OCI-M1 (cell line): Measurements from ENCODE around the gene FBXL2.
"Not testable (repeated sequence)": the region's sequence is repeated elsewhere in the genome, so short reads cannot be mapped to it uniquely, and the experiment has no call there.

ENCODE experiments used
- DNase-seq: peaks from one replicate; lab custom pipeline; 2025; lab: John Stamatoyannopoulos, UW

The FBXL2 gene

DNA sequence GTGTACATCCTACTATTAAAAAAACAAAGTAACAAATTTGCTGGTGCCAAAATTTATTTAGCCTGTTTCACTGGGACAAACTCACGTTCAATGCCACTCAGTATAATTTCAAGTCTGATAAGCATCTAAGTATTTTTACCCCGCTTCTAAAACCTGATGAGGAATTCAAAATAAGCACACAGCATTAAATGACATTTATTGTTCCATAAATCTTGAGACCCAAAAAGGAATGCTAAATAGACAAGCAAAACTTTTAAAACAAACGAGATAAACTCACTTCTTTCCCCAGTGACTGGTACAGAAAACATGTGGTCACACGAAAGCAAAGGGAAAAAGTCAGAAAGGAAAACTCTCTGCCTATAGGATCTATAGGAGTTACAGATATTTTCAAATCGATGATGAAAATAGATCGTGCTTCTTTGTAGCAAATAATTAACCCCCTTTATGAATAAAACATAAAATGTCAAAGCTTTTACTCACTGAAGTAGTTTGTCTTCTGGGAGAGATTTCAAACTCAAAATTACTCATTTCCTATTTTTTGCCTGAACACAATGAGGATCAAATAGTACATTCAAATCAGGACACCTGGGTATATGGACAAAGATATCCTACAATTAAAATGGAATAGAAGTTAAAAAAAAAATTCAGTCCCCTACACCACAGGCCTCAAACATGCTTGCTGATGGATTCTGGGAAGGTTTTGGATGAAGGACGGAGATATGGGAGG, 111.3 kb downstream of the FBXL2 start:
- DNase-seq = no peak

DNA sequence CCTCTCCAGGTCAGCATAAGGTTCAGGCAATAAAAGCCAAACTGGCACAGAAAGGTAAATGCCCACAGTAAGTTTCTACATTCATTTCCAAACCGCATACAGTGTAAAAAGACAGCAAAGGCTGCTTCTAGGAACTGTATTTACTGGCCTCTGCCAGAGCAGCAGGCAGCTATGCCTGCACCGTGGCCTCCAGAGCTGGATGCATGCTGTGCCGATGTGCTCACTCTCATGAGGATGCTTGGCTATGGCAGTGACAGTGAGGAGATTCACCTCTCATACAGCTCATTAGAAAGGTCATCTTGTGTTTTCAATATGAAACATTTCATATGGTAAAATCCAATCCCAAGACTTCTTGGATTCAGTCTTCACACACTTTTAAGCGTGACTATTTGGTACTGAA, 112.7 kb downstream of the FBXL2 start:
- no peak for DNase-seq

DNA sequence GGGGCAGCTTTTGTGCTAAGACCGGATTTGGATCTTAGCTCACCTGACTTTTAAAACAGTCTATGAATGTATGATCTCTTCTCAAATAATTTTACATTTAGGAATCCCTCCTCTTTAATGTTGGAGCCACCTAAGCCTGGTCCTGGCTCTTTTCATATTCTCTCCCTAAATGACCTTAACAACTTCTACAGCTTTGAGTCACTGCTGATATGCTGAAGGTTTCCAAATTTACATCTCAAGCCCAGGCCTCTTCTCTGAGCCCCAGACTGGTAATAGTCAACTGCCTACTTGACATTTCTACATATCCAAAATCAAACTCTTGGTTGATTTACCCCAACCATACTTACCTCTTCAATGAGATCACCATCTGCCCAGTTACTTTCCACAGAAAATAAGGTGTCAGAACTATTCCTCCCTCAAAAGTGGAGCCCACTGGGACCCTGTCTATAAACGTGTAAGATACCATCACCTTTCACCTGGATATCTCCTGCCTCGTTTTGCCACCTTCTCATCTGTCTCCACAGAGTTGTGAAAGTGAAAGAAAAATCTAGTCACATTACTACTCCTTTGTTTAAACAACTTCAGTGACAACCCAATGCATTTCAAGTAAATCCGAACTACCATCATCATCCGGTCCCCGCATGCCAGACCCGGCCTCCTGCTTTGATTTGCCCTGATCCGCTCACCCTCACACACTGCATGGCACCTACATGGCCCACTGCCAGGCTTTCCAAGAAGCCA, 114.2 kb downstream of the FBXL2 start:
- no peak for DNase-seq

DNA sequence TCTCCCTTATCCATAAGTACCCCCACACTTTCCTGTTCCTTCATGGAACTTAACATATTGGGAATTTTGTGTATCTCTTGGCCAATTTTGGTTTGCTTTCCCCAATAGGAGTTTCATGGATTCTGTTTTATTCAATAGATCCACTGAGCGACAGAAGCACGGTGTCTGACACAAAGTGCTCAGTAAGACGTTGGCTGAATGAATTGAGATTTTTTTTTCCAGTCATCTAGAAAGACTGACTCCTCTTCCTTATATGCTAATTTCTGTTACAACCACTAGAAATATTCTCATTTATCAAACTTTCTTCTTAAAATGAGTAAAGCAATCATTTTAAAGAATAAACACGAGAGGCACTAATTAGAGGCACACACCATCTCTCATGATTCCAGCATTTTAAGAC, 114.9 kb downstream of the FBXL2 start:
- no peak for DNase-seq

DNA sequence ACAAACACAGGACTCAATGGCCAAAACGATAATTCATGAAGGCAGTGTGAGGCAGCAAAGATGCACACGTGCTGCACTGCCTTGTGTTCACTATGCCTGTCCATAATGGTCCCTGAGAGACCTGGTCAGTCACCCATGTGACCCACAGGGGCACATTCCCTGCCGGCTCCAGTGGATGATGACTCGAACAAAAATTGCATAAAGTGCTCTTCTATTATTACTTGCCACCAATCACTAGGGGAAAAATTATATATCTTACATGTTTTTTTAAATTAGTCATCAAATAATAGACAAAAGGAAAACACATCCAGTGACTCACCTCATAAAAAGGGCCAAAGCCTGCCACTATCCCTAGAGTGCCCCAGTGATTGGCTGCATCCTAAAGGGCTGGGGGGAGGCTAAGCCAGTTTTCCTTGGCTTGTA, 115.5 kb downstream of the FBXL2 start:
- no peak for DNase-seq

DNA sequence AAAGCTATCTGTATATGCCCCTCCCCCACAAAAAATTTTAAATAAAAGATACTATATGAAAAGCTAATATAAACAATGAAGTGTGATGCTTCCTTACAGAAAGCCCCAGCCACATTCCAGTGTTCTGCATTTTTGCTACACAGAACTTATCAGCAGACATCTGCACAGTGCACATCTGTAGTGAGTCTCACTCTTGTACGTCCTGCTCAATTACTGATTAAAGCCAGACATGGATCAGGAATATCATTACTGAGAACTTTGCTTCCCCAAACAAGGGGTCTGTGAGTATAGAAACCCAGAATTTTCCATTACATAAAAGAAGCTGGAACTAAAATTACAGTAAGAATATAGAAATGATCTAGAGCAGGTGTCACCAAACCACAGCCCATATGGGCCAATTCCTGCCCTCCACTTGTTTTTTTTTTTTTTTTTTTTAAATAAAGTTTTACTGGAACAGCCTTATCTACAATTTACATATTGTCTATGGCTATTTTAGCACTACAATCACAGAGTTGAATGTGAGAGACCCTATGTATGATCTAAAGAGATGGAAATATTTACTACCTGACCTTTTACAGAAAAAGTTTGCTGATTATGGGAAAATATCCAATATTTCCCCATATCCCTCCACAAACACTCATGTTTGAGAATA, 117.3 kb downstream of the FBXL2 start:
- no peak for DNase-seq

DNA sequence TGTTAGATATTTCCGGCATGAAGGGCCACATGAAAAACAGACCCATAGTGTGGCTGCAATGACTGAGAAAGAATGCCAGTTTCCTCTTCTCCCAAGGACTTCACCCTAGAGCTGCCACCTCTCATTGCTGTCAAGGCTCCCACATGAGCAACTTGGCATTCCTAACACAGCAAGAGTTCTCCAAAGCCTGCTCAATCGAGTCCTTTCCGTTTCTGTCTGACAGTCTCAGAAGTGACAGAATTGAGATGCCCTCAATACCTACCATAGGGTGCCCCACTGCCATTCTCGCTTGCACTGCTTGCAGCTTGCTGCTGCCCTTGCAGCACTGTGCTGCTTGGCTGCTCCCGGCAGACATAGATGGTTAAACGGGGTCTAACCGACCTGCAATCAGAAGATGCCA, 118.7 kb downstream of the FBXL2 start:
- DNase-seq = no peak

DNA sequence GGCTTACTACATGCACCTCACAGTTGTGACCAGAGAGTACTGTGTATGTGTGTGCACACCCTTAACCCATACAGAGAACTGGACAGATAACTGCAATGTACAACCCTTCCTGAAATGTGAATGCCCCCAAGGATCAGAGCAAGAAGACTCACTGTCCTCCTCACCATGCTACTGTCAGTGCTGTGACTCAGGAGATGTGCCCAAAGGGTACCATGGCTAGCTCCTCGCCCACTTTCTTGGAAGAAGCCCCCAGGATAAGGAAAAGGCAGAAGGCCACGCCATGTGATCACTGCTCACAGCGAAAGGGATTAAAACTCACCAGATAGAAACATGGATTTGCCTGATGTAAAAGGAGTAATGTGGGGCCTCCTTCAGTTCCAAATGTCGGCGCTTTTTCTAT, 121.2 kb downstream of the FBXL2 start:
- no peak for DNase-seq

DNA sequence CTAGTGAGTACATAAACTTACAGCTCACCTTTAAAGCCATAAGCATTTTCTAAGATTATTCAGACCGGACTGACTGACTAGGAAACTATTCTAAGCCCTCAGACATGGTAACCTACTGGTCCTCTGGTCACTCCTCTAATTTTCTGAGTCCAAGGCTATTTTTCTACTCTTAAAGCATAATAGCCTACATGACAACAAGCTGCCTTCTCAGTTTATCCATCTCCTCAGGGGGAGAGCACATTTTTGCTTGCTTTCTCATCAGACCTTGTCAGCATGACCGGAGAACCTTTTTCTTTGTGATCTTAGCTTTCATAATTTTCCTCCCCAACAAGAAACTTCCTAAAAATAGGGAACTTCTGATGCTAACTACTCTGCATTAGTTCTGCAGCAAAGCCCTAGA, 124.5 kb downstream of the FBXL2 start:
- DNase-seq = no peak

DNA sequence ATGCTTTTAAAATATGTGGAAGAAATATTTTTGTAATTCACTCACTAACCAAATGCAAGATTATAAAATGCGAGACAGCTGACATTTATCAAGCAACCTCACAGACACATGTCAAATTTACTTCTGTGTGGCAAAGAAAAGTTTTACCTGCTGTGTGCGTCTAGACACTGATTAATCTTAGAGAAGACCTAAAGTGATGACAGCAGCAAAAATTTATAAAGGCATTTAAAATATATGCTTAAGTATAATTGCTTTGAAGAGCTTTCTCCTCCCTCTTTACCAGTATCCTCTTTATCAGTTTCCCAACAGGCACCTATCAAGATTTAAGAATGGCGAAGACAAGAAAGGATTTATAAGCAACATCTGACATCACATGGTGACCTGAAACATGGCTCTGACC, 125.7 kb downstream of the FBXL2 start:
- DNase-seq = no peak

DNA sequence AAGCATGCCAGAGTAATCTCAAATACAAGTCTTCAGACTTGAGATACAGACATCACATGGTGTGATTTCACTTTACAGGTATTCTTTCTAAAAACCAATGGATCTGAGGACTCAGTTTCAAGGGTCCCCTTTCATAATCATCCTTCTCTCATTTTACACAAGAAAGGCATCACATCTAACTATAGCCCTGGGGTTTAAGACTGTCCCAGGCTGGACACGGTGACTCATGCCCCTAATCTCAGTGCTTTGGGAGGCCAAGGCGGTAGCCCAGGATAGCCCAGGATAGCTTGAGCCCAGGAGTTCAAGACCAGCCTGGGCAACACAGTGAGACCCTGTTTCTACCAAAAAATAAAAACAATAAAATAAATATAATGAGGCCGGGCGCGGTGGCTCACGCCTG, 126.5 kb downstream of the FBXL2 start:
- DNase-seq = no peak

DNA sequence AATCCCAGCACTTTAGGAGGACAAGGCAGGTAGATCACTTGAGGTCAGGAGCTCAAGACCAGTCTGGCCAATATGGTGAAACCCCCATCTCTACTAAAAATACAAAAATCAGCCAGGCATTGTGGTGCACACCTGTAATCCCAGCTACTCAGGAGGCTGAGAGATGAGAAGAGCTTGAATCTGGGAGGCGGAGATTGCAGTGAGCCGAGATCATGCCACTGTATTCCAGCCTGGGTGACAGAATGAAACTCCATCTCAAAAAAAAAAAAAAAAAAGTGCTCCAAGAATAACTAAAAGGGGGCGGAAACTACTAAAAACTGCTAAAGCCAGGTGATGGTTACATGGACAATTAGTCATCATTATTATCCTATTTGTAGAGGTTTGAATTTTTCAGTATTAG, 133.6 kb downstream of the FBXL2 start:
- DNase-seq = not testable (repeated sequence)

DNA sequence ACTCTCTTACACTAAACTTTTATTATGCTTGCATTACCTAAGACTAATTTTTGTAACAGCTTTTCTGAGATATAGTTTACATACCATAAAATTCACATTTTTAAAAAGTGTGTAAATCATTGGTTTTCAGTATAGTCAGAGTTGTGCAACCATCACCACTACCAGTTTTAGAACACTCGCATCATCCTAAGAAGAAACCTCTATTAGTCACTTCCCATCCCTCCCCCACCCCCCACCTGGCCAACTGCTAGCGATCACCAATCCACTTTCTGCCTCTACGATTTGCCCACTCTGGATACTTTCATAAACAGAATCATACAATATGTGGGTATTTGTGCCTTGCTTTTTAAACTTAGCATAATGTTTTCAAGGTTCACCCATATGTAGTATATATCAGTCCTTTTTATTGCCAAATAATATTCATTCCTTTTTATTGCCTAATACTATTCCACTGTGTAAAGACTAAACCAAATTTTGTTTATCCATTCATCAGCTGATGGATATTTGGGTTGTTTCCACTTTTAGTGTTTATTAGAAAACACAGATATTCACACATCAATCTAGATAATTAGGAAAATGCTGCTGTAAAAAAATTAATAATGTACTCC, 139.9 kb downstream of the FBXL2 start:
- no peak for DNase-seq

DNA sequence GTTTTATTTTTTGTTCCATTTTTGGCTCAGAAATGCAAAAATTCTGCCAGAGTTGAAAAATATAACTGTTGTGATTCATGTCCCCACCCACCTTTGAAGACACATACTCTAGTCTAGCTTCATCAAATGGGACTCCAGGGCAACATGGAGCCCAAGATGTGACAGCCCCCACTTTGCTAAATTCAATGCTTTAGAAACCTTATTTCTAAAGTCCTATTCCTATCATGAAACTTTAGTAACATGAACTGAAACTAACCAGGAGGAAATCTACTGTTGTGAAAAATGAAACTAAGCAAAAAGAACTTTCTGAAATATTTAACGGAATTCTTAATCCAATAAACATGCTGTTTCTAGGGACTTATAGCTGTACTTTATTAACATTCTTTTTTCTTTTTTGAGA, 142.7 kb downstream of the FBXL2 start:
- DNase-seq = no peak

DNA sequence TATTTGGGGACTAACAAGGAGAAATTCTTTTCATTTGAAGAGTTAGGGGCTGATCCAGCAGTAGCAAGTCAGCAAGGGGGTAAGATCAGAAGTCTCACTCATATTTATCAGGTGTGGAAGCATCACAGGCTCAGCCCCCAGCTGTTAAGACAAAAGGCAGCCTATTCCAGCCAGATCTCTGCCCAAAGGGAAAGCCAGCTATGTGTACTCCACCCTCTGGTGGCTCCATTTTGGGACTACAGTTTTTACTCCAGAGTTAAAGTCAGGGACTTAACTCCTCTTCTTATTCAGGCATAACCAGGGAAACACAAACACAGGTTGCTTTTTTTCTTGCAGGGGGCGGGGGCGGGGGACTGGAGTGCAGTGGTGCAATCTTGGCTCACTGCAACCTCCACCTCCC, 143.7 kb downstream of the FBXL2 start:
- DNase-seq = no peak

DNA sequence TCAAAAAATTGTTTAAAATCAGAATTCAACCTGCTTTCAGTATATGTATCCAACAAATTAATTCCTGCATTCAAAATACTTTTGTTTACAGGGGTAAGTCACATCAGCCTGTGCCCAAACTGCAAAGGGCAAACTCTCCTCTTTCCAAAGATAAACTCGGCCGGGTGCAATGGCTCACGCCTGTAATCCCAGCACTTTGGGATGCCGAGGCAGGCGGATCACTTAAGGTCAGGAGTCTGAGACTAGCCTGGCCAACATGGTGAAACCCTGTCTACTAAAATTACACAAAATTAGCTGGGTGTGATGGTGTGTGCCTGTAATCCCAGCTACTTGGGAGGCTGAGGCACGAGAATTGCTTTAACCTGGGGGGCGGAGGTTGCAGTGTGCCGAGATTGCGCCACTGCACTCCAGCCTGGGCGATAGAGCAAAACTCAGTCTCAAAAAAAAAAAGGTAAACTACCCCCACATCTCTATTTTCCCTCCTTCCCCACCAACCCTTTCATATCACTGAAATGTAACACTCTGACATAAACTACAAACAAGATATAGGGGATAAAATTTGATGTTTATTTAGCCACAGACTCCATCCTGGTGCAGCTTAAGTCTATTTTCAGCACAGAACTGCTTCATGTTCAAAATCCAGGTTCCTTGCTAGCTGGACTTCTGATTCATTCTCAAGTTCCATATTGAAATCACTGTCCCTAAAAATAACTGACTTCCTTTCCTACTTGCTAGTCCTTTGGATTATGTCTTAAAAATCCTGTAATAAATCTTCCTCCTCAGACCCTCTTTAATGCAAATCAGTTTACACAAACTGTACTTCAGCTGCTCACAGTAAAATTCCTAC, 147.6 kb downstream of the FBXL2 start:
- no peak for DNase-seq

DNA sequence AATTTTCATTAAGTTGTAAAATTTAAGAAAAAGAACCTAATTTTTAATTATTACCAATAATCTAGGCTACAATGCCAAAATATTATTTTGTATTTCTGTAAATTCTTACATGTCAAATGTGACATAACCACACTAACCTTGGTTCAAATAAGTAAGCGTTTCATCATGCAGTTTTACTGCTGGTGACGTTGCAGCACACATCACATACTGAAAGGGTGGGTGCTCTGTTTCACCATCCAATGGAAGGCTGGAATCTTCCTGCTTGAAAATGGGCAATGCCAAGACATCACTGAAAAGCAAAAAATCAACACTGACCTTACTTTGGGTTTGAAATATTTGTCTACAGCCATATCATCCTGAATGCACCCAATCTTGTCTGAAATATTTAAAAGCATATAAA, 148.2 kb downstream of the FBXL2 start:
- DNase-seq = no peak

DNA sequence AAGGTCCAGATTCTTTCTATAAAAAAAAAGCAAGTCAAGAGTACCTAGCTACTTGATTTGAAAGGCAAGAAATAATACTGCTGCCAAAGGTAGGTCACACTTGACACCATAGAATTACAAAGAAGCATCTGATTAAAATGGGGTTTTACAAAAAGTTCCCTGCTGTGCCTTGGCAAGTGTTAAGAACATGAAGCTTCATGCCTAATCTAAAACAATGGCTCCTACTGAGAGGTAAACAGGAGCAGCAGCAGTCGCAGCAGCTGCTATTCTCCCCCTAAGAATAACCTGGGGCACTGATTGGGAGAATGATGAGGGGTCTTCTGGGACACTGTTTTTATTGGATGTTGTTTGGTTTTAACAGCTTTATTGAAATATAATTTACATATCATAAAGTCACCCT, 148.8 kb downstream of the FBXL2 start:
- DNase-seq = no peak

DNA sequence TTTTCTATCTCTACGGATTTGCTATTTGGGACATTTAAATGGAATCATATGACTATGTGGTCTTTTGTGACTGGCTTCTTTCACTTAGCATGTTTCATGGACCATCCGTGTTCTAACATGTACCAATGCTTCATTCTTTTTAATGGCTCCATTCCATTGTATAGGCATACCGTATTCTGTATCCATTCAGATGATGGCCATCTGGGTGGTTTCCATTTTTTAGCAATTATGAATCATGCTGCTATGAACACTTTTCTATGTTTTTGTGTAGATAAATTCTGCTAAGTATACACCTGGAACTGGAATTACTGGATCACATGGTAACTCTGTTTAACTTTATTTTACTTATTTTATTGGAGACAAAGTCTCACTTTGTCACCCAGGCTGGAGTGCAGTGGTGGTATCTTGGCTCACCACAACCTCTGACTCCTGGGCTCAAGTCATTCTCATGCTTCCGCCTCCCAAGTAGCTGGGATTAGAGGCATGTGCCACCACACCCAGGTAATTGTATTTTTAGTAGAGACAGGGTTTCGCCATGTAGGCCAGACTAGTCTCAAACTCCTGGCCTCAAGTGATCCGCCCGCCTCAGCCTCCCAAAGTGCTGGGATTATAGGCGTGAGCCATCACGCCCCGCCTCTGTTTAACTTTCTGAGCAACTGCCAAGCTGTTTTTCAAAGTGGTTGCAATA, 149.5 kb downstream of the FBXL2 start:
- no peak for DNase-seq

DNA sequence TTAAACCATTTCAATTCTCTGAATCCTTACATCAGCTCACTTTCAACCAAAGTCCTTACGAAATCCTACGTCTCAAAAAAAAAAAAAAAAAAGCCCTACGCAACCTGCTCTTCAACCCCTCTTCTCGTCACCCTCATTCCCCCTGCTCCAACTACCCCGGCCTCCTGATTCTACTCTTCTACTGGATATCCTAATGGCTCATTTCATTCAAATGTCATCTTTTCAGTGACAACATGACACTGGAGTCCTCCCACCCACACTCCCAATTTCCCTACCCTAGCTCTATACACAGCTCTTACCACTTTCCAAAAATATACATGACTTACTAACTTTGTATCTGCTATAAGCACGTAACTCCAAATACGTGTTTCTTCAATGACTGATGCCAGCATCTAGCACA, 151.5 kb downstream of the FBXL2 start:
- DNase-seq = no peak

DNA sequence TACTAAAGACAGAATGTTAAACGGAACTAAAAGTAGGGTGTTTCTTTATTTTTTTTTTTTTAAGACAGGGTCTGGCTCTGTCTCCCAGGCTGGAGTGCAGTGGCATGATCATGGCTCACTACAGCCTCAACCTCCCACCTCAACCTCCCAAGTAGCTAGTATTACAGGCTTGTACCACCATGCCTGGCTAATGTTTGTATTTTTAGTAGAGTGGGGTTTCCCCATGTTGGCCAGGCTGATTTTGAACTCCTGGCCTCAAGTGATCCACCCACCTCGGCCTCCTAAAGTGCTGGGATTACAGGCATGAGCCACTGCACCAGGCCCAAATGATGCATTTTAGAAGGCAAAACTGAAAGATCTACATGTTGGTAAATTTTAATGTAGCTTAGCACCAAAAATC, 152.1 kb downstream of the FBXL2 start:
- not testable (repeated sequence) for DNase-seq
